Activated CD4-positive, alpha-beta memory T cell treated with anti-CD3 and anti-CD28 coated beads, Interleukin-2, amount 10 ng/mL, durations not matched to agents 7 days and 5 days (primary cell): Measurements from ENCODE around the gene ANKRD52. TPM values are rescaled to one million over a fixed set of nuclear protein-coding genes. Genes with fewer than 3 reads are reported as not detected.

Experiments used
- CTCF ChIA-PET: fragments of 350-600 bp; sonication (Branson Sonifier 250); formaldehyde crosslinking; loops from one replicate; lab custom pipeline; 2021; ENCODE audit warnings: antibody characterized with exemption, inconsistent platforms; lab: Charles Lee
- POLR2A ChIA-PET: fragments of 350-600 bp; sonication (Branson Sonifier 250); formaldehyde crosslinking; loops from one replicate; lab custom pipeline; 2021; ENCODE audit warnings: antibody characterized with exemption; lab: Charles Lee
- DNase-seq: peaks from one replicate; pipeline ENCODE4 v3.0.0-alpha.2; 2020
- H3K27ac Mint-ChIP-seq: one replicate; pipeline ENCODE4 v1.8.0; 2021; ENCODE audit warnings: mild to moderate bottlenecking, mixed read lengths
- H3K27me3 Mint-ChIP-seq: one replicate; pipeline ENCODE4 v1.8.0; 2021; ENCODE audit warnings: mixed read lengths
- H3K36me3 Mint-ChIP-seq: one replicate; pipeline ENCODE4 v1.8.0; 2021; ENCODE audit warnings: low read depth, mixed read lengths
- H3K4me1 Mint-ChIP-seq: one replicate; pipeline ENCODE4 v1.8.0; 2021; ENCODE audit warnings: mixed read lengths
- H3K4me3 Mint-ChIP-seq: one replicate; pipeline ENCODE4 v1.8.0; 2021; ENCODE audit warnings: mild to moderate bottlenecking, mixed read lengths
- H3K9me3 Mint-ChIP-seq: one replicate; pipeline ENCODE4 v1.8.0; 2021; ENCODE audit warnings: mixed read lengths
- total RNA-seq, 2 experiments: library from RNA; stranded (reverse); gene quantifications; one replicate each; pipeline ENCODE4 v1.2.3, GENCODE V29; 2021

ANKRD52 gene
- total RNA-seq, 2 experiments from 2014 or later, result 46.4 to 50.1 TPM

DNA sequence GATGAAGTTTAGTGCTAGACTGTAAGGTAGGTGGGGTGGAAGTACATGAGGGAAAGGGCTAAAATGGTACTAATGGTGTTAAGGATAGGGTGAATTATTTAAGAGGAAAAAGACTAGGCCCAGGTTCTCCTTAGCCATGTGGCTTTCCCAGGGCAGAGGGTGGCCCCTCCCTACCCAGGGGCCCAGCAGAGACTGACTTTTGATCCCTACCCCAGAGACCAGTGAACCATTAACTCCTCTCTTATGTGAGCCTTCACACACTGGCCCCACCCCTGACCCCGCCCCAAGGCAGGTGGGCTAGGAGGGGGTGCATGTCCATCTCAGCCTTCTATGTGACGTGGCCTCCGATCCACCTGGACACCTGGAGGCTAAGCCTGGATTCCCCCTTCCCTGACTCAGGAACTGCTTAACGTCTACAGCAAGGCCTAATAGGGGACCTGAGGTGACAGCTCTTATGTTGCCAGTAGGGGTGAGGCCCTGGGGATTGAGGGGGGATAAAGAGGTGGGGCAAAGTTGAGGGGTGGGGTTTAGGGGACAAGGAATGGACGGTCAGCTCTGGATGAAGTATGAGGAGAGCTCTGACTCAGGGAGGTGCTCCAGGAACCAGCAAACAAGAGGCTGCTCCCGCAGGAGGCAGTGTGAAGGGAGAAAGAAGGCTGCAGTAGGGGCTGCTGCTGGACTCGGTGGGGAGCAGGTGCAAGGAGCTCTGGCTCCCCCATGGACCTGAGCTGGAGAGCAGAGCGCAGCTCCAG is 27.6 kb downstream of the ANKRD52 start:
- POLR2A ChIA-PET, result interaction anchor here (1.1 kb wide), 1 partner anchor 8 kb away, joined by 4 read pairs; no protein-coding TSS in a partner anchor
- DNase-seq, result no peak
- no peak overlapping the region for H3K27ac Mint-ChIP-seq

DNA sequence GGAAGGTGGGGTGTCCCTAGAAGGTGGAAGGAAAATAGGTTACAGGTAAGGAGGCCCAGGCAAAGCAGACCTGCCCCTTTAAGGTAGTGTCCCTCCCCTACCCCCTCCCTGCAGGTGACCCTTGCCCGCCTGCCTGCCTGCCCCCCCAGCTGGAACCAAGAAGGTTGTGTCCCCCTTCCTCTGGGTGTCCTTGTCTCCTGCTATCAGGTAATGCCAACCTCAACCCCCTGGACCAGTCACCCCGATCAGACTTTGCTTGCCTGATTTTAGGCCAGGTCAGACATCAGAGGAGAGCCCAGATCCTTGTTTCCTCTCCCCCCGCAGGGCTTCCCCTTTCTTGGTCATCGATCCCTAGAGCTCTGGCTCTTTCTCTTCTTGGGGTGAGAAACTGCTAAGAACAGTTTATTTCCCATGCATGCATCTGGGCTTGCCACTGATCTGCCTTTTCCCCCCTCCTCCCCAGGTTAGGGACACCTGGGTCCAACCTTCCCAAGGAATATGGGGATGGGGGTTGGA is 28.2 kb downstream of the ANKRD52 start, which contains the start of gene SLC39A5:
SLC39A5 (plus strand) TSS at position 136 of the 516 bp plus-strand sequence. CDS start 1,224 bp downstream, outside the sequence.
- H3K27me3 Mint-ChIP-seq, result no peaks in the 10 kb centered on the region
- POLR2A ChIA-PET, result interaction anchor here (1.1 kb wide), 1 partner anchor 7 kb away, joined by 4 read pairs; no protein-coding TSS in a partner anchor
- peaks cover 6% of the 10 kb centered on the region for H3K36me3 Mint-ChIP-seq
- DNase-seq, result no peak
- CTCF ChIA-PET, result no interaction called here
- H3K4me1 Mint-ChIP-seq, result peaks cover 12% of the 10 kb centered on the region
- H3K4me3 Mint-ChIP-seq, result no peak within 1 kb of the TSS
- H3K27ac Mint-ChIP-seq, result no peak within 1 kb of the TSS
- no peaks in the 10 kb centered on the region for H3K9me3 Mint-ChIP-seq

More for the DNA sequence above, 27.6 kb downstream of the ANKRD52 start:
- Mint-ChIP-seq H3K36me3 (peaks cover 6% of the 10 kb centered on the region), H3K4me3 (no peak overlapping the region), H3K9me3 (no peaks in the 10 kb centered on the region), H3K27me3 (no peaks in the 10 kb centered on the region), H3K4me1 (peaks cover 6% of the 10 kb centered on the region)
- CTCF ChIA-PET, result no interaction called here

DNA sequence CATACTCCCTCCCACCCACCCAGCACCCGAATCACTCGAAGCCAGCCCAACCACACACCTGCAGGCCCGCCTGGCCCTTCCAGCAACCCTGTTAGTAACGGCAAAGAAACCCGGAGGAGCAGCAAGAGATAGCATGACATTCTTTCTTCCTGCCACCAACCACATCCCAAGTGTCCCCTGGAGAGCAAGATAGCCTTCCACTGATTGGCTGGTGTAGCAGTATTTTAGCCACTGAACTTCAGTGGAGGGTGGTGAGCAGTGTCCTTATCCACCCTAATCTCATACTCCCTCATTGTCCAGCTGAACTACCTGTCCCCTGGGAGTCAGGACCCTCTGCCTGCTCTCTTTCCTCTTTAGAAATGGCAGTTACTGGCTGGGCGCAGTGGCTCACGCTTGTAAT is 29.1 kb downstream of the ANKRD52 start:
- no peaks in the 10 kb centered on the region for H3K27me3 Mint-ChIP-seq
- H3K4me1 Mint-ChIP-seq, result peaks cover 19% of the 10 kb centered on the region
- ChIA-PET CTCF (no interaction called here), POLR2A (no interaction called here)
- H3K27ac Mint-ChIP-seq, result no peak overlapping the region
- no peak for DNase-seq
- H3K9me3 Mint-ChIP-seq, result no peaks in the 10 kb centered on the region
- no peak overlapping the region for H3K4me3 Mint-ChIP-seq
- peaks cover 6% of the 10 kb centered on the region for H3K36me3 Mint-ChIP-seq

DNA sequence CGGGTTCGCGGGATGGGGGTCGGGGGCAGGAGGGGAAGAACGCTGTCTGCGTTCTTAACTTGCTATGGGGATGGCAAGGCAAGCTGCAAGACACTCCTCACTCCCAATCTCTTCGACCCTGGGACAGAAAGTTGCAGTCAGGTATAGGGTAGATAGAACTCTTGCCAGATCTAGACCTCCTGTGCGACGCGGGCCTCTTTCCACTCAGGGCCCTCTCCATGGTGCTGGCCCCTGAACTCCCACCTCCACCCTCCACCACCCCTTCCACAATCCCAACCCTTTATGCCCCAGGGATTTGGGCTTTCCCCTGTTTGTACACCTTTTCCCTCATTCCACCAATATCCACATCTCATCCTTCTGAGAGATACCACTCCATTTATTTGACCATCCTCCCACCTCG is 33.2 kb downstream of the ANKRD52 start:
- peaks cover 52% of the 10 kb centered on the region for H3K4me1 Mint-ChIP-seq
- POLR2A ChIA-PET, result no interaction called here

DNA sequence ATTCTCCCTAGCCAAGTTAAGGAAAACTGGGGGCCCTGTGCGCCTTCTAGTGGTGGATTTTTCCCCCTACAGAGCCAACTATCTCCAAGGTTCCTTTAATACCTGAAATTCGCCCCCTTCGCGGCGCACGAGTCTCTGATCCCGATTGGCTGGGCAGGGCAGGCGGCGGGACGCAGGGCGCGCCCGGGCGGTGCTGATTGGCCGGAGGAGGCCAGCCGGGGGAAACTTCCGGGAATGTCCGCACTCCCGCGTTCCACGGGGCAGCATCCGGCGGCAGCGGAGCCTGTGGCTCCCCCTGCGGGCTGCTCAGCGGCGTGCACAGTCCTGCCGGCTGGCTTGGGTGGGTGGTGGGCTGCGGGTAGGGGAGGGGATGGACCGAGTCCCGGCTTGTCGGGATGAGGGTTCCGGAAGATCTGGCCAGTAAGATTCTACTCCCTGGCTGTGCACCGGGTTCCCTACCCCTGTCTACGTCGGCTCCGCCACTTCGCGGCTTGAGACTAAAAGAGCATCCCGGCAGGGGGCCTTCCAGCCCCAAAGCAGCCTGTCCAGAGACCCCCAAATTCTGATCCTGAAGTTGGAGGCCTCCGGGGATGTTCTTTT is 34.0 kb downstream of the ANKRD52 start, which contains the start of gene NABP2:
NABP2 (plus strand) TSS at position 241 of the 600 bp plus-strand sequence. CDS start 515 bp downstream, outside the sequence.
- peaks cover 53% of the 10 kb centered on the region for H3K4me1 Mint-ChIP-seq
- no peaks in the 10 kb centered on the region for H3K9me3 Mint-ChIP-seq

More for the DNA sequence above, 33.2 kb downstream of the ANKRD52 start:
- Mint-ChIP-seq H3K27ac (peak overlapping the region; percentile 73), H3K9me3 (no peaks in the 10 kb centered on the region), H3K36me3 (peaks cover 6% of the 10 kb centered on the region), H3K4me3 (peak overlapping the region; percentile 89), H3K27me3 (no peaks in the 10 kb centered on the region)
- CTCF ChIA-PET, result interaction anchor here (1.5 kb wide), 1 partner anchor 38 kb away, joined by 3 read pairs; no protein-coding TSS in a partner anchor
- no peak for DNase-seq

DNA sequence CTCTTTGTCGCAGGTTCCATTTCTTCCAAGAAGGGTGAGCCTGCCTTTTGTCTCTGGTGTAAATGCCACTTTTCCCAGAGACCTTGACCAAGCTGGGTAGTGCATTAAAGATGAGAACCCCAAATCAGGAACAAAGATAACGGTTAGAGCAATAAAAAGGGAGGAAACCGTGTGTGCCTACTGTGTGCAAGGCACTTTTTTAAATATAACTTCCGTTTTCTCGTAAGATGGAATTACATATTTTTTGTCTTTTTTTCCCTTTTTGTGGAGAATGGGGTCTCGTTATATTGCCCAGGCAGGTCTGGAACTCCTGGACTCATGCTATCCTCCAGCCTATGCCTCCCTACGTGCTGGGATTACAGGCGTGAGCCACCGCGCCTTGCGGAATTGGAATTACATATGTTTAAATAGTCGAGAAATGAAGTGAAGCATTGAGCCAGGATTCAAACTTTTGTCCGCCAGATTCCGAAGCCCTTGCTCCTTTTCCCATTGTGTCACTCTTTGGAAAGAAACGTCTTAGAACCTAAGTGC is 34.5 kb downstream of the ANKRD52 start:
- Mint-ChIP-seq H3K4me3 (peak overlapping the region; percentile 89), H3K9me3 (no peaks in the 10 kb centered on the region), H3K36me3 (peaks cover 6% of the 10 kb centered on the region), H3K4me1 (peaks cover 53% of the 10 kb centered on the region), H3K27ac (peak overlapping the region; percentile 76), H3K27me3 (no peaks in the 10 kb centered on the region)
- ChIA-PET CTCF (interaction anchor here (2.4 to 3.8 kb wide), 4 partner anchors 17 to 105 kb away, joined by 12 to 44 read pairs (median 39); partner anchors contain the start of genes SMARCC2 and ZC3H10), POLR2A (interaction anchor here (1.4 to 3.9 kb wide), 5 partner anchors 35 to 105 kb away, joined by 3 to 31 read pairs (median 15); partner anchors contain the start of genes ANKRD52, SMARCC2 and ZC3H10)
- DNase-seq, result no peak

More for the DNA sequence above, 34.0 kb downstream of the ANKRD52 start, which contains the start of gene NABP2:
- peak within 1 kb of the TSS; percentile 89 for H3K4me3 Mint-ChIP-seq
- peak within 1 kb of the TSS; percentile 76 for H3K27ac Mint-ChIP-seq
- DNase-seq, result peak; percentile 95
- H3K36me3 Mint-ChIP-seq, result peaks cover 6% of the 10 kb centered on the region
- ChIA-PET CTCF (interaction anchor here (3.3 kb wide), 1 partner anchor 101 kb away, joined by 12 read pairs; no protein-coding TSS in a partner anchor), POLR2A (interaction anchor here (3.9 kb wide), 1 partner anchor 106 kb away, joined by 31 read pairs; the partner anchor contains the start of gene ZC3H10)
- H3K27me3 Mint-ChIP-seq, result no peaks in the 10 kb centered on the region

DNA sequence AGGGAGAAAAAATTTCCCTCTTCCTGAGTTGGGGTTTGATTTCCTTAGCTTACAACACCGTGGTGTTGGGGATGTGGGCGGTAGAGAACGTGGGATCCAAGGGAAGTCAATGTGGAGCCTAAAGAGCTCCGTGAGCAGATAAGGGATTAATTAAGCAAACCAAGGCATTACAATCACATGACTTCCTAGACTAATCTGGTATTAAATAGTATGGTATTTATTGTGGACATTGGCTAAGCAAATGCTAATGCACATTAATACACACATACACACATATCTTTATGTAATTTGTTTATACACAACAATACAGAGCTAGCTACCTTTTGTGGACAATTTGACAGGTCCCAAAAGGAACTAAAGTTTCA is 35.7 kb downstream of the ANKRD52 start:
- Mint-ChIP-seq H3K9me3 (no peaks in the 10 kb centered on the region), H3K4me1 (peaks cover 53% of the 10 kb centered on the region), H3K27ac (peak overlapping the region; percentile 84), H3K4me3 (peak overlapping the region; percentile 89), H3K27me3 (no peaks in the 10 kb centered on the region), H3K36me3 (peaks cover 6% of the 10 kb centered on the region)
- CTCF ChIA-PET, result interaction anchor here (0.6 to 3.8 kb wide), 19 partner anchors 11 to 484 kb away, joined by 3 to 44 read pairs (median 5); partner anchors contain the start of genes ANKRD52, COQ10A, ESYT1 and ORMDL2
- DNase-seq, result no peak
- POLR2A ChIA-PET, result interaction anchor here (0.7 to 3.9 kb wide), 32 partner anchors 8 to 404 kb away, joined by 3 to 32 read pairs (median 6); partner anchors contain the start of genes ANKRD52, CNPY2, COQ10A and CS

DNA sequence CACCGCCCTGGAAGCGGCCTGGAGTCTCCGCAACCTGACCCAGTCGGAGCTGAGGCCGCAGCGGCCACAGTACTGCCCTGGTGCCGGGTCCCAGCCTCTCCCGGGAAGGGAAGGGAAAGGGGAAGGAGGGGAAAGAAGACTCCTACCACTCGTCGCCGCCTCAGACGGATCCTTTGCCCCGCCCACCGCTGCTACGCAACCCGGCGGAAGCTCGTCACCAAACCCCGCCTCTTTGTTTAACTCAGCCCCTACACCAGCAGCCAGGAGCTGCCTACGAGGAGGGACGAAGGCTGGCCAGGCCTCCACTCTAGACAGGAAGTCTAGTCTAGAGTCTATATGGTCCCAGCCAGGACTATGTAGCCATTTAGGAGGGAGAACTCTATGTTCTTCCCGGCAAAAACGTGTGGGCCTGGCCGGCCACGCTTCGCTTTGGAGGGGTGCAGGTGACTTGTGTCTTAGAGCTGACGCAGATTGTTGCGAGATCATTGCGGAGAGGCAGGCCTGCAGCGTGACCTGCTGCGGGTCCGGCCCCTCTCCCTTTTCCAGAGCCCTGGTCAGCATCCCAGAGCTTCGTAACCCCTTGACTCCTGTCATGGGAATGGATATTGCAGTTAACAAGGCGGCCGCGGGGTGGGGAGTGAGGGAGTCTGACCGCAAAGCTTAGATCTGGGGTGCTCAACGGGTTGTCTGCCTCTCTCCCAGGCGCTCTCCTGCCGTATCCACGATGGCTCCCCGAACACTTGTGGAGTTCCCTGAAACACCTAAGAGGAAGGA is 36.2 kb downstream of the ANKRD52 start, which contains the start of gene RNF41:
RNF41 (minus strand) TSS at position 166 of the 774 bp plus-strand sequence. CDS start 7,875 bp downstream, outside the sequence.
- Mint-ChIP-seq H3K4me1 (peaks cover 53% of the 10 kb centered on the region), H3K27me3 (no peaks in the 10 kb centered on the region), H3K9me3 (no peaks in the 10 kb centered on the region), H3K27ac (peak within 1 kb of the TSS; percentile 84), H3K4me3 (peak within 1 kb of the TSS; percentile 89), H3K36me3 (peaks cover 6% of the 10 kb centered on the region)
- POLR2A ChIA-PET, result interaction anchor here (0.6 to 3.9 kb wide), 38 partner anchors 9 to 404 kb away, joined by 3 to 32 read pairs (median 5); partner anchors contain the start of genes ANKRD52, CNPY2, COQ10A and CS
- CTCF ChIA-PET, result interaction anchor here (0.5 to 3.8 kb wide), 25 partner anchors 10 to 484 kb away, joined by 3 to 44 read pairs (median 4); partner anchors contain the start of genes ANKRD52, CNPY2, COQ10A and ESYT1
- DNase-seq, result peak; percentile 94

DNA sequence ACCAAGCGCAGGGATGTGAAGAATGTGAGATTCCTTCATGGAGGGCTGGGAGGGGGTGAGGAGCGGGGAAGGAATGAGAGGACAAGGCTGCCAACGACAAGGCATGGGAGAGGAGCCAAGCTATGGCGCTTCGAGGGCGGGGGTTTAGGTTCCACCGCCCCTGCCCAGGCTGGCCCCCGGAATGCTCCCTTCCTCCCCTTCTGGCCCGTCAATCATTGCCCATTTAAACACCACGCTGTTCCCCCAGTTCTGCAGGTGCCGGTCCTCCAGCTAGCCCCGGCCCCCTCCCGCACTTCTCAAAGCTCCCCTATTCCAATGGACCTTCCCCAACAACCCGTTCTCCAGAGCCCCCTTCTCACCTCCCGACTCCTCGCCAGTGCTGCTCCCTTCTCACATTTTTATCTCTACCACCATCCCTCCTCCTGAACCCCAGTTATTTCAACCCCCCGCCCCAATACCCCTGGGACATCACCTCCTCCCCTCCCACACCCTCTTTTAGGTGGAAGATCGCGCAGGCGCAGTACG is 36.9 kb downstream of the ANKRD52 start:
- CTCF ChIA-PET, result interaction anchor here (0.5 to 3.8 kb wide), 21 partner anchors 10 to 483 kb away, joined by 3 to 44 read pairs (median 5); partner anchors contain the start of genes ANKRD52, CNPY2, COQ10A and ESYT1
- POLR2A ChIA-PET, result interaction anchor here (1.0 to 3.9 kb wide), 28 partner anchors 8 to 403 kb away, joined by 3 to 32 read pairs (median 7); partner anchors contain the start of genes ANKRD52, CNPY2, COQ10A and ESYT1
- H3K27ac Mint-ChIP-seq, result peak overlapping the region; percentile 84
- peak; percentile 20 for DNase-seq
- H3K4me3 Mint-ChIP-seq, result peak overlapping the region; percentile 89
- H3K9me3 Mint-ChIP-seq, result no peaks in the 10 kb centered on the region
- no peaks in the 10 kb centered on the region for H3K27me3 Mint-ChIP-seq
- H3K36me3 Mint-ChIP-seq, result peaks cover 6% of the 10 kb centered on the region
- H3K4me1 Mint-ChIP-seq, result peaks cover 52% of the 10 kb centered on the region

DNA sequence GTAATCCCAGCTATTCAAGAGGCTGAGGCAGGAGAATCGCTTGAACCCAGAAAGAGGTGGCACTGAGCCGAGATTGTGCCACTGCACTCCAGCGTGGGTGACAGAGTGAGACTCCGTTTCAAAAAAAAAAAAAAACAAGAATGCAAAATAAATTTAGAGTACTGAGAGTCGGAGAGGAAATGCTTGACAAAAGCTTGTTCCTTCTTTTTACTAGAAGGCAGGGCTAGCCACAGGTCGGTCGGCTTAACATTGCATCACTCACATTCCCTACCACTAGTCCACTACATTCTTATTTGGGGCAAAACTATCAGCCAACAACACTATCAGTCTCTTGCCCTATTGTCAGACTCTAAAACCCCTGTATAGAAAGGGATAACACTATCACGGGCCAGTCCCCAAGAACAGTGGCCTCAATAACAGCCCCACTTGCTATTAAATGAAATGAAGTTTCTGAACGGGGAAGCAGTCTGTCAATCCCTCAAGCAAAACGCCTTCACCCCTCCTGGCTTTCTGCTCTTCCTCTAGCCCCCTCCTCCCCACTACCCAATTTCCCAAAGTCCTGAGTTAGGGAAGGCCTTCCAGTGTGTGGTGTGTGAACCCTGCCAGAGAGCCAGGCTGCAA is 37.5 kb downstream of the ANKRD52 start:
- Mint-ChIP-seq H3K9me3 (no peaks in the 10 kb centered on the region), H3K27ac (peak overlapping the region; percentile 84), H3K36me3 (peaks cover 2% of the 10 kb centered on the region), H3K4me3 (peak overlapping the region; percentile 89), H3K4me1 (peaks cover 48% of the 10 kb centered on the region), H3K27me3 (no peaks in the 10 kb centered on the region)
- ChIA-PET CTCF (interaction anchor here (0.7 to 3.8 kb wide), 8 partner anchors 14 to 960 kb away, joined by 3 to 43 read pairs (median 8); partner anchors contain the start of genes ANKRD52, CNPY2, ESYT1 and SMARCC2), POLR2A (interaction anchor here (0.8 to 3.9 kb wide), 15 partner anchors 14 to 295 kb away, joined by 3 to 32 read pairs (median 13); partner anchors contain the start of genes CNPY2, COQ10A, ESYT1 and MYL6)
- DNase-seq, result no peak
